B cell (primary cell): ENCODE data around the gene COL4A1. TPM values are rescaled to one million over a fixed set of nuclear protein-coding genes. Genes with fewer than 3 reads are reported as not detected.

Experiments used
- ATAC-seq: fragments of 200-7000 bp; cut with Tn5 transposase; one replicate; pipeline ENCODE4 v1.10.0; 2021; ENCODE audit warnings: low read depth, mild to moderate bottlenecking, moderate number of reproducible peaks, moderate library complexity
- CTCF ChIA-PET: fragments of 350-600 bp; sonication (Branson Sonifier 250); formaldehyde crosslinking; loops from one replicate; lab custom pipeline; 2021; ENCODE audit warnings: antibody characterized with exemption, inconsistent platforms; lab: Charles Lee
- POLR2A ChIA-PET: fragments of 350-600 bp; sonication (Branson Sonifier 250); formaldehyde crosslinking; loops from one replicate; lab custom pipeline; 2021; ENCODE audit warnings: antibody characterized with exemption; lab: Charles Lee
- DNase-seq: peaks from one replicate; pipeline ENCODE4 v3.0.0; 2013
- H2AFZ ChIP-seq: 2 replicates; pipeline ENCODE4 v1.6.1; 2012; ENCODE audit warnings: mild to moderate bottlenecking, low read depth, low read length; ENCODE audit not compliant: insufficient read depth, poor library complexity, severe bottlenecking
- H3K27ac ChIP-seq, 2 donors: 1 replicate in 1 of 2; 2 replicates in 1 of 2; pipeline ENCODE4 v1.5.1; 2012 to 2013; ENCODE audit warnings: low read length in 2 of 2, mild to moderate bottlenecking in 2 of 2, moderate library complexity in 1 of 2
- H3K27me3 ChIP-seq, 4 experiments: fragments of 200-600 bp in 1 of 4; sonication (generic) in 1 of 4; replicated peaks in 1 of 4; 1 replicate in 2 of 4; 2 replicates in 2 of 4; pipeline versions ENCODE4 v1.6.1 to v1.7.0; 2013 to 2016; ENCODE audit warnings: low read length in 3 of 4, mild to moderate bottlenecking in 2 of 4, mixed read lengths in 1 of 4, moderate library complexity in 1 of 4; ENCODE audit not compliant: insufficient read depth in 4 of 4, control insufficient read depth in 3 of 4; ENCODE audit errors: control extremely low read depth in 1 of 4
- H3K36me3 ChIP-seq, 2 experiments: replicated peaks in 1 of 2; 1 replicate in 1 of 2; 2 replicates in 1 of 2; pipeline versions ENCODE4 v1.6.1 to v1.7.1; 2013; ENCODE audit warnings: low read length in 1 of 2; ENCODE audit not compliant: insufficient read depth in 2 of 2, control insufficient read depth in 1 of 2; ENCODE audit errors: control extremely low read depth in 1 of 2, extremely low read depth in 1 of 2
- H3K4me1 ChIP-seq, 2 donors: fragments of 200-600 bp in 1 of 2; sonication (generic) in 1 of 2; 1 replicate in 1 of 2; 2 replicates in 1 of 2; pipeline versions ENCODE4 v1.5.1 to v1.6.1; 2013 to 2017; ENCODE audit warnings: low read length in 2 of 2; ENCODE audit not compliant: control insufficient read depth in 2 of 2, insufficient read depth in 2 of 2
- H3K4me2 ChIP-seq: replicated peaks from 2 replicates; pipeline ENCODE3; 2012; ENCODE audit warnings: mild to moderate bottlenecking, low read depth, low read length; ENCODE audit not compliant: poor library complexity, severe bottlenecking
- H3K4me3 ChIP-seq, 5 experiments: fragments of 200-600 bp in 1 of 5; sonication (generic) in 1 of 5; 1 replicate in 3 of 5; 2 replicates in 2 of 5; pipeline versions ENCODE4 v1.5.1 to v1.7.0; 2011 to 2016; ENCODE audit warnings: low read length in 4 of 5, mild to moderate bottlenecking in 4 of 5, low read depth in 2 of 5, control low read depth in 1 of 5, moderate library complexity in 1 of 5; ENCODE audit not compliant: insufficient read depth in 1 of 5; ENCODE audit errors: control extremely low read depth in 1 of 5, extremely low read depth in 1 of 5
- H3K79me2 ChIP-seq: fragments of 200-600 bp; sonication (generic); one replicate; pipeline ENCODE4 v1.6.0; 2016; ENCODE audit warnings: low read length; ENCODE audit not compliant: control insufficient read depth, insufficient read depth
- H3K9ac ChIP-seq: fragments of 200-600 bp; sonication (generic); 2 replicates; pipeline ENCODE4 v1.6.1; 2017; ENCODE audit warnings: mild to moderate bottlenecking, low read length, moderate library complexity
- H3K9me3 ChIP-seq, 3 donors: one replicate each; pipeline versions ENCODE4 v1.6.1 to v1.7.1; 2013; ENCODE audit warnings: low read length in 2 of 3; ENCODE audit not compliant: control insufficient read depth in 2 of 3, insufficient read depth in 1 of 3; ENCODE audit errors: control extremely low read depth in 1 of 3
- H4K20me1 ChIP-seq: 2 replicates; pipeline ENCODE4 v1.6.0; 2012; ENCODE audit warnings: mild to moderate bottlenecking, low read length; ENCODE audit not compliant: insufficient read depth, control insufficient read depth, poor library complexity, severe bottlenecking
- H3K27ac Mint-ChIP-seq: one replicate; pipeline ENCODE4 v1.8.0; 2021; ENCODE audit warnings: mixed read lengths
- H3K27me3 Mint-ChIP-seq: one replicate; pipeline ENCODE4 v1.8.0; 2021; ENCODE audit warnings: mixed read lengths
- H3K4me1 Mint-ChIP-seq: one replicate; pipeline ENCODE4 v1.8.0; 2021; ENCODE audit warnings: mixed read lengths
- H3K4me3 Mint-ChIP-seq: one replicate; pipeline ENCODE4 v1.8.0; 2021; ENCODE audit warnings: mixed read lengths
- H3K9me3 Mint-ChIP-seq: one replicate; pipeline ENCODE4 v1.8.0; 2022; ENCODE audit warnings: mixed read lengths; ENCODE audit not compliant: insufficient read depth
- CTCF ChIP-seq: fragments of 200-600 bp; IDR thresholded peaks from one replicate; pipeline ENCODE4 v1.8.0; 2022; ENCODE audit warnings: antibody characterized with exemption, mild to moderate bottlenecking
- EZH2 ChIP-seq: IDR thresholded peaks from 2 replicates; pipeline ENCODE4 v1.6.1; 2012; ENCODE audit warnings: borderline replicate concordance, low read depth, mild to moderate bottlenecking, moderate library complexity, low read length; ENCODE audit not compliant: insufficient read depth, poor library complexity, severe bottlenecking
- WGBS: methylation state at CpG from one replicate; pipeline ENCODE4 v1.1.5; 2013; ENCODE audit warnings: missing lambda C conversion rate; ENCODE audit not compliant: insufficient coverage; 5-methylcytosine and 5-hydroxymethylcytosine counted together
- intact Hi-C: fragments of 100-400 bp; cut with micrococcal nuclease; formaldehyde crosslinking; loops from one replicate; pipeline ENCODE4 v1.10.0; 2022
- polyA plus RNA-seq: library from polyadenylated mRNA; depleted of rRNA; stranded (reverse); fragments of >200 nt; gene quantifications from 2 replicates; pipeline ENCODE4 v1.2.3, GENCODE V29; 2012
- total RNA-seq, 2 donors: library from RNA; stranded (reverse); fragments of 120-200 nt in 1 of 2; gene quantifications; 1 replicate in 1 of 2; 2 replicates in 1 of 2; pipeline versions ENCODE4 v1.2.3 to v1.2.4, GENCODE V29; 2013 to 2022

The COL4A1 gene
- total and polyA plus RNA-seq, 2 donors (not counting 1 experiment from before 2014, with no cell fraction given): not detected

- CTCF ChIA-PET: no interaction called here
- Mint-ChIP-seq H3K27me3 (peaks cover 20% of the 10 kb centered on the region), H3K4me1 (no peaks in the 10 kb centered on the region), H3K4me3 (no peak overlapping the region), H3K27ac (no peak overlapping the region), H3K9me3 (no peaks in the 10 kb centered on the region)
- no peak overlapping the region for H3K4me3 ChIP-seq
- no peaks in the 10 kb centered on the region for H3K79me2 ChIP-seq
- H3K27ac ChIP-seq: no peak overlapping the region
- H3K36me3 ChIP-seq: no peaks in the 10 kb centered on the region
- H3K4me2 ChIP-seq: no peak overlapping the region
- H3K27me3 ChIP-seq: no peaks in the 10 kb centered on the region
- POLR2A ChIA-PET: no interaction called here
- H2AFZ ChIP-seq: no peak overlapping the region
- H3K4me1 ChIP-seq: no peaks in the 10 kb centered on the region
- DNase-seq (no peak), ATAC-seq (no peak)
- H4K20me1 ChIP-seq: no peaks in the 10 kb centered on the region
- intact Hi-C loops: no loop called here
- no peak for TF ChIP-seq EZH2
- no peak for TF ChIP-seq CTCF
- no peak overlapping the region for H3K9ac ChIP-seq
- H3K9me3 ChIP-seq: no peaks in the 10 kb centered on the region
- WGBS: 86% methylated on average over 7 of the region's 7 CpGs
Measured at GRCh38 chr13:110245416-110245899, 61.5 kb downstream of the COL4A1 start.

GRCh38 chr13:110244976-110245375 is 62.0 kb downstream of the COL4A1 start:
- CTCF ChIA-PET: no interaction called here
- 86% methylated on average over 9 of the region's 9 CpGs for WGBS
- intact Hi-C loops: no loop called here
- Mint-ChIP-seq H3K4me1 (no peaks in the 10 kb centered on the region), H3K9me3 (no peaks in the 10 kb centered on the region), H3K27ac (no peak overlapping the region), H3K27me3 (peaks cover 20% of the 10 kb centered on the region), H3K4me3 (no peak overlapping the region)
- H3K27ac ChIP-seq: no peak overlapping the region
- H3K9me3 ChIP-seq: no peaks in the 10 kb centered on the region
- H3K4me2 ChIP-seq: no peak overlapping the region
- TF ChIP-seq EZH2 (no peak), CTCF (no peak)
- DNase-seq: no peak
- no peak overlapping the region for H3K9ac ChIP-seq
- no peak overlapping the region for H3K4me3 ChIP-seq
- no peaks in the 10 kb centered on the region for H3K4me1 ChIP-seq
- ATAC-seq: no peak
- H3K27me3 ChIP-seq: no peaks in the 10 kb centered on the region
- POLR2A ChIA-PET: no interaction called here
- no peaks in the 10 kb centered on the region for H3K79me2 ChIP-seq
- no peaks in the 10 kb centered on the region for H3K36me3 ChIP-seq
- no peaks in the 10 kb centered on the region for H4K20me1 ChIP-seq
- H2AFZ ChIP-seq: no peak overlapping the region
